GM12873 (cell line): Measurements from ENCODE around the gene ADCY9.

ENCODE experiments used
- CTCF ChIP-seq: IDR thresholded peaks from 2 replicates; pipeline ENCODE4 v1.5.1; 2012; ENCODE audit warnings: low read depth, mild to moderate bottlenecking, moderate library complexity, low read length, control low read depth; ENCODE audit not compliant: insufficient read depth; ENCODE audit errors: missing control alignments

Gene ADCY9

GRCh38 chr16:4110680-4111079 is 5.6 kb downstream of the ADCY9 start:
- TF ChIP-seq CTCF = no peak

GRCh38 chr16:4110065-4110464 is 6.2 kb downstream of the ADCY9 start:
- TF ChIP-seq CTCF = no peak

GRCh38 chr16:4109250-4109736 is 6.9 kb downstream of the ADCY9 start:
- no peak for TF ChIP-seq CTCF

GRCh38 chr16:4106516-4106915 is 9.7 kb downstream of the ADCY9 start:
- TF ChIP-seq CTCF = no peak

GRCh38 chr16:4105848-4106247 is 10.4 kb downstream of the ADCY9 start:
- no peak for TF ChIP-seq CTCF

- no peak for TF ChIP-seq CTCF
Measured at GRCh38 chr16:4103745-4104144, 12.5 kb downstream of the ADCY9 start.

GRCh38 chr16:4101421-4102219 is 14.6 kb downstream of the ADCY9 start:
- TF ChIP-seq CTCF = no peak
